Psoas muscle (tissue), 8 donors: ENCODE data around the gene CHRNA1. TPM values are rescaled to one million over a fixed set of nuclear protein-coding genes. Genes with fewer than 3 reads are reported as not detected.

Experiments used
- ATAC-seq, 4 donors: fragments of 200-7000 bp; cut with Tn5 transposase; one replicate each; pipeline ENCODE4 v1.9.1; 2020; ENCODE audit warnings: moderate library complexity in 3 of 4, mild to moderate bottlenecking in 2 of 4
- DNase-seq, 2 donors: peaks; one replicate each; pipeline ENCODE4 v3.0.0-alpha.2; 2020
- H3K27ac ChIP-seq: fragments of 200-600 bp; one replicate; pipeline ENCODE4 v1.8.0; 2022
- H3K27me3 ChIP-seq, 3 donors: fragments of 200-600 bp in 1 of 3; one replicate each; pipeline versions ENCODE4 v1.6.1 to v1.8.0; 2013 to 2022; ENCODE audit warnings: low read length in 2 of 3, mild to moderate bottlenecking in 2 of 3, moderate library complexity in 1 of 3; ENCODE audit not compliant: insufficient read depth in 3 of 3
- H3K36me3 ChIP-seq, 2 donors: fragments of 200-600 bp in 1 of 2; one replicate each; pipeline versions ENCODE4 v1.6.1 to v1.8.0; 2013 to 2022; ENCODE audit warnings: low read depth in 1 of 2, mild to moderate bottlenecking in 1 of 2, moderate library complexity in 1 of 2; ENCODE audit not compliant: insufficient read depth in 1 of 2
- H3K4me1 ChIP-seq: fragments of 200-600 bp; one replicate; pipeline ENCODE4 v1.8.0; 2022
- H3K4me3 ChIP-seq: fragments of 200-600 bp; one replicate; pipeline ENCODE4 v1.8.0; 2022; ENCODE audit warnings: mild to moderate bottlenecking
- H3K9me3 ChIP-seq: fragments of 200-600 bp; one replicate; pipeline ENCODE4 v1.8.0; 2022
- CTCF ChIP-seq: fragments of 200-600 bp; IDR thresholded peaks from one replicate; pipeline ENCODE4 v1.8.0; 2022; ENCODE audit warnings: antibody characterized with exemption
- WGBS, 3 donors: extraction: QIAGEN DNeasy Blood & Tissue Kit; methylation state at CpG; one replicate each; pipeline versions ENCODE4 v1.1.6 to v1.1.7; 2013; 5-methylcytosine and 5-hydroxymethylcytosine counted together
- intact Hi-C, 2 donors: fragments of 100-400 bp; cut with DNase I; formaldehyde crosslinking; loops; one replicate each; pipeline versions ENCODE4 v1.11.0 to v1.14.2; 2022
- polyA plus RNA-seq, 3 donors: library from polyadenylated mRNA; stranded (reverse); fragments of 200-250 nt; gene quantifications; one replicate each; pipeline ENCODE4 v1.2.3, GENCODE V29; 2013
- total RNA-seq, 4 donors: library from RNA; stranded (reverse); fragmentation: NEBNext Ultra II Directional in 2 of 4; extraction: Animal tissue kit (Norgen Biotek cat#: 25700) in 2 of 4; gene quantifications; one replicate each; pipeline versions ENCODE4 v1.2.1 to v1.2.4, GENCODE V29; 2021 to 2023
- donor health status: healthy with polysubstance abuse.
- donor health status: DM: no; HTN: no; CAD: no; lungs with moderate emphysema.
- donor health status: Bipolar disorder and iron deficiency.
- donor health status: healthy.
- donor health status: DM: yes; HTN: yes; CAD: no.
- donor health status: DM: no; HTN: no; CAD: no.
- donor health status: DM: no; HTN: no; CAD: no.
- donor health status: DM: yes; HTN: yes; CAD: no.

The CHRNA1 gene
- total and polyA plus RNA-seq, 7 donors: 31.7 to 278 (median 123) TPM

GRCh38 chr2:174796319-174796771 lies 32.1 kb upstream of the CHRNA1 start:
- TF ChIP-seq CTCF: no peak
- Histone ChIP-seq H3K36me3 (no peaks in the 10 kb centered on the region), H3K4me1 (no peaks in the 10 kb centered on the region), H3K27me3 (no peaks in the 10 kb centered on the region), H3K9me3 (no peaks in the 10 kb centered on the region), H3K4me3 (no peak overlapping the region), H3K27ac (no peak overlapping the region)
- DNase-seq (no peak), ATAC-seq (no peak)
- intact Hi-C loops: no loop called here

- DNase-seq (no peak), ATAC-seq (no peak)
- intact Hi-C loops: no loop called here
- WGBS, 3 donors: 73 to 83% (median 78%) methylated on average over 3 of the region's 3 CpGs
- Histone ChIP-seq H3K36me3 (no peaks in the 10 kb centered on the region), H3K9me3 (no peaks in the 10 kb centered on the region), H3K4me3 (no peak overlapping the region), H3K27ac (no peak overlapping the region), H3K4me1 (no peaks in the 10 kb centered on the region), H3K27me3 (no peaks in the 10 kb centered on the region)
- TF ChIP-seq CTCF: no peak
These were observed 30.6 kb upstream of the CHRNA1 start for GRCh38 chr2:174794851-174795374.

- Histone ChIP-seq H3K9me3 (no peaks in the 10 kb centered on the region), H3K27me3 (no peaks in the 10 kb centered on the region), H3K4me1 (no peaks in the 10 kb centered on the region), H3K36me3 (no peaks in the 10 kb centered on the region), H3K4me3 (no peak overlapping the region), H3K27ac (no peak overlapping the region)
- intact Hi-C loops: no loop called here
- WGBS, 3 donors: 81 to 87% (median 86%) methylated on average over 7 of the region's 7 CpGs
- no peak for DNase-seq
- TF ChIP-seq CTCF: no peak
- no peak for ATAC-seq
These were observed 28.2 kb upstream of the CHRNA1 start for GRCh38 chr2:174792309-174793025.

GRCh38 chr2:174791746-174792280 lies 27.5 kb upstream of the CHRNA1 start:
- no peak for TF ChIP-seq CTCF
- no peak overlapping the region for H3K27ac ChIP-seq
- no peaks in the 10 kb centered on the region for H3K4me1 ChIP-seq
- 74 to 78% (median 77%) methylated on average over 7 of the region's 7 CpGs for WGBS, 3 donors
- no peak overlapping the region for H3K4me3 ChIP-seq
- no peaks in the 10 kb centered on the region for H3K9me3 ChIP-seq
- intact Hi-C loops: no loop called here
- no peak for ATAC-seq
- H3K36me3 ChIP-seq: no peaks in the 10 kb centered on the region
- DNase-seq: no peak
- H3K27me3 ChIP-seq: no peaks in the 10 kb centered on the region
